ENCODE data around the gene CHAF1B.
"Not testable (repeated sequence)": the region's sequence is repeated elsewhere in the genome, so short reads cannot be mapped to it uniquely, and the experiment has no call there.

The CHAF1B gene

GRCh38 chr21:36337099-36337509 is 48.1 kb upstream of the CHAF1B start (continued):
- no peak for TF ChIP-seq ZNF623 (tag by site-specific recombination; IDR thresholded peaks at IDR 0.05)
- TF ChIP-seq ZBTB21 (tag by site-specific recombination; IDR thresholded peaks at IDR 0.05), result no peak
- no peak for TF ChIP-seq SP7 (tag by site-specific recombination; IDR thresholded peaks at IDR 0.05)
- no peak for TF ChIP-seq ZNF404 (tag by site-specific recombination; IDR thresholded peaks at IDR 0.05)
- TF ChIP-seq ZNF701 (tag by site-specific recombination; IDR thresholded peaks at IDR 0.05), result no peak
- TF ChIP-seq ZNF707 (tag by site-specific recombination; IDR thresholded peaks at IDR 0.05), result no peak
- no peak for TF ChIP-seq ZNF280C (tag by site-specific recombination; IDR thresholded peaks at IDR 0.05)

- Histone ChIP-seq H3K36me3 (ENCODE audit: control insufficient read depth in 2 of 2, insufficient read depth in 1 of 2, low read length in 2 of 2) (peaks cover 67 to 85% of the 10 kb centered on the region in 2 experiments), H3K9me3 (ENCODE audit: control insufficient read depth, insufficient read depth, low read depth, low read length) (no peaks in the 10 kb centered on the region), H3K27ac (ENCODE audit: extremely low read depth, low read depth, low read length) (no peak overlapping the region), H3K4me3 (ENCODE audit: low read depth, low read length) (no peak overlapping the region), H3K4me1 (ENCODE audit: control insufficient read depth, insufficient read depth, low read length) (no peaks in the 10 kb centered on the region)
- TF ChIP-seq ZNF747 (tag by site-specific recombination; IDR thresholded peaks at IDR 0.05) (no peak), ZNF561 (tag by site-specific recombination; IDR thresholded peaks at IDR 0.05; ENCODE audit: borderline replicate concordance) (no peak), ZBTB49 (tag by site-specific recombination; IDR thresholded peaks at IDR 0.05; ENCODE audit: low read depth) (no peak), YY1 (tag by site-specific recombination; IDR thresholded peaks at IDR 0.05) (no peak), KLF1 (tag by site-specific recombination; IDR thresholded peaks at IDR 0.05) (no peak), ZNF777 (tag by site-specific recombination; IDR thresholded peaks at IDR 0.05; ENCODE audit: borderline replicate concordance) (no peak), ZNF501 (tag by site-specific recombination; IDR thresholded peaks at IDR 0.05) (no peak), ZNF19 (tag by site-specific recombination; IDR thresholded peaks at IDR 0.05; ENCODE audit: low read depth) (no peak), SETDB1 (IDR thresholded peaks at IDR 0.05; ENCODE audit: insufficient read length, low read length) (no peak), PBX3 (CRISPR knock-in tag; IDR thresholded peaks at IDR 0.05) (no peak), ZNF624 (tag by site-specific recombination; IDR thresholded peaks at IDR 0.05) (no peak), ZBTB48 (tag by site-specific recombination; IDR thresholded peaks at IDR 0.05) (no peak), ZNF830 (tag by site-specific recombination; IDR thresholded peaks at IDR 0.05; ENCODE audit: low read depth) (no peak), ZEB2 (tag by site-specific recombination; IDR thresholded peaks at IDR 0.05) (no peak), ZNF548 (tag by site-specific recombination; IDR thresholded peaks at IDR 0.05) (no peak), ZNF433 (tag by site-specific recombination; IDR thresholded peaks at IDR 0.05; ENCODE audit: low read depth) (no peak), REPIN1 (tag by site-specific recombination; IDR thresholded peaks at IDR 0.05; ENCODE audit: low read depth) (no peak), ZSCAN30 (tag by site-specific recombination; IDR thresholded peaks at IDR 0.05) (no peak)
- POLR2A ChIA-PET, result no interaction called here
- CTCF ChIA-PET, result interaction anchor here (0.6 kb wide), 1 partner anchor 201 kb away, joined by 3 read pairs; no protein-coding TSS in a partner anchor
Observed at GRCh38 chr21:36338975-36339374, 46.2 kb upstream of the CHAF1B start.

- CTCF ChIA-PET; H3K27ac ChIP-seq (ENCODE audit: extremely low read depth, low read depth, low read length); H3K9me3 ChIP-seq (ENCODE audit: control insufficient read depth, insufficient read depth, low read depth, low read length); POLR2A ChIA-PET; H3K4me3 ChIP-seq (ENCODE audit: low read depth, low read length); H3K4me1 ChIP-seq (ENCODE audit: control insufficient read depth, insufficient read depth, low read length): not testable (repeated sequence)
- H3K36me3 ChIP-seq (ENCODE audit: control insufficient read depth in 2 of 2, insufficient read depth in 1 of 2, low read length in 2 of 2), result peaks cover 84 to 95% of the 10 kb centered on the region in 2 experiments
Observed at GRCh38 chr21:36342581-36342980, 42.6 kb upstream of the CHAF1B start.
